ENCODE measurements around the gene MEG3.

DNA sequence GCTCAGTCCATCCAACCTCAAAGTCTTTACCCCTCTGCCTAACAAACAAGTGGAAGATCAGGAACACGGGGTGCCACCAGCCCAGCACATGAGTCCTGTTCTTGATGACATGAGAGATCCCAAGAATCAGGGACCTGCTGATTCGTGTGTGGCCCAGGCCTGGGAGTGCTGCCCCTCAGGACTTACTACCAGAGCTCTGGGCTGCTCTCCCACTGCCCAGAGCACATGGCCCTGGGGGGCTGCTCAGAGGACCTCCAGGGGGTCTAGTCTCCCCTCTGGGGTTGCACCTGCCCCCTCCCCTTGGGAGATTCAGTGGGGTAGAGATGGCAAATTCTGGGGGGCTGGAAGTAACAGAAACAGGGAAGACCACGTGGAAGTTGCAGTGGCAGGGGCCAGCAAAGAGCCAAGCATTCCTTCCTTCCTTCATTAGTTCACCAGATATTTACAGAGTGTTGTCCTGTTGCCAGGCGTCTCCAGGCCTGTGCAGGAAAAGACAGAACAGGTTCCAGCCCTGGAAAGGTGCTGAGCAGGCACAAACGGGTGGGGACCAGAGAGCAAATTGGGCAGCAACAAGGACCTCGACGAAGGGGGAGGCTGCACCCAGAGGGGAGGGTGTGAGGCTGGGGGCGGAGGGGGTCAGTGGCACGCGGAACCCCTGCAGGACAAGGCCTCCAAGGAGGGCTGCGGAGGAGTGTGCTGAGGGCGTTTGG lies 45.1 kb upstream of the MEG3 start:
- no peak for TF ChIP-seq POLR2AphosphoS5 (IDR thresholded peaks at IDR 0.05; ENCODE audit: low read depth, low read length)
- TF ChIP-seq, protein P1, sequence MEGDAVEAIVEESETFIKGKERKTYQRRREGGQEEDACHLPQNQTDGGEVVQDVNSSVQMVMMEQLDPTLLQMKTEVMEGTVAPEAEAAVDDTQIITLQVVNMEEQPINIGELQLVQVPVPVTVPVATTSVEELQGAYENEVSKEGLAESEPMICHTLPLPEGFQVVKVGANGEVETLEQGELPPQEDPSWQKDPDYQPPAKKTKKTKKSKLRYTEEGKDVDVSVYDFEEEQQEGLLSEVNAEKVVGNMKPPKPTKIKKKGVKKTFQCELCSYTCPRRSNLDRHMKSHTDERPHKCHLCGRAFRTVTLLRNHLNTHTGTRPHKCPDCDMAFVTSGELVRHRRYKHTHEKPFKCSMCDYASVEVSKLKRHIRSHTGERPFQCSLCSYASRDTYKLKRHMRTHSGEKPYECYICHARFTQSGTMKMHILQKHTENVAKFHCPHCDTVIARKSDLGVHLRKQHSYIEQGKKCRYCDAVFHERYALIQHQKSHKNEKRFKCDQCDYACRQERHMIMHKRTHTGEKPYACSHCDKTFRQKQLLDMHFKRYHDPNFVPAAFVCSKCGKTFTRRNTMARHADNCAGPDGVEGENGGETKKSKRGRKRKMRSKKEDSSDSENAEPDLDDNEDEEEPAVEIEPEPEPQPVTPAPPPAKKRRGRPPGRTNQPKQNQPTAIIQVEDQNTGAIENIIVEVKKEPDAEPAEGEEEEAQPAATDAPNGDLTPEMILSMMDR (IDR thresholded peaks at IDR 0.05), result no peak

Data from Panc1 (cell line).